D341Med (cell line): ENCODE results near the gene SERPINE2.
"Not testable (repeated sequence)": the region's sequence is repeated elsewhere in the genome, so short reads cannot be mapped to it uniquely, and the experiment has no call there.

Source experiments
- DNase-seq: peaks from one replicate; pipeline ENCODE4 v3.0.0; 2012; ENCODE audit warnings: low spot score

The SERPINE2 gene

GRCh38 chr2:223941579-223942277, 97.4 kb downstream of the SERPINE2 start:
- no peak for DNase-seq

GRCh38 chr2:223939438-223939837, 99.6 kb downstream of the SERPINE2 start:
- DNase-seq = not testable (repeated sequence)

DNA sequence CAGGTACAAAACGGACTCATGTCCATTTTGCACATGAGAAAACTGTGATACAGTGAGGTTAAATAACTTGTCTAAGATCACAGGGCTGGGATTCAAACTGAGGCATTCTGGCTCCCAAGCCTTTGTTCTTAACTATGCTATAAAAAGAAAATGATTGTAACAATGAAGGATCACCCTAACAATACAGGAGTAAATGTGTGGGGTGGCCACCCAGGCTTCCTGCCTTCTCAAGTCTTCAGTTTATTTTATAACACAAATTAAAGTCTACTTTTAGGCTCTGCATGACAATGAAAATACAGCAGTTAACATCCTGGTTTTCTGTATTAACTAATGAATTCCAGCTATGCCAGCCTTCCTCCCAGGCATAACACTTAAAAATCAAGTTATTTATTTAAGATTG, 101.6 kb downstream of the SERPINE2 start:
- no peak for DNase-seq

GRCh38 chr2:223936862-223937326, 102.2 kb downstream of the SERPINE2 start:
- DNase-seq = no peak

GRCh38 chr2:223935459-223936125, 103.5 kb downstream of the SERPINE2 start:
- no peak for DNase-seq

- no peak for DNase-seq
Observed at GRCh38 chr2:223934870-223935269, 104.2 kb downstream of the SERPINE2 start.

GRCh38 chr2:223932816-223933800, 106.0 kb downstream of the SERPINE2 start:
- DNase-seq = no peak

- DNase-seq = no peak
Observed at GRCh38 chr2:223930103-223930976, 108.7 kb downstream of the SERPINE2 start.

DNA sequence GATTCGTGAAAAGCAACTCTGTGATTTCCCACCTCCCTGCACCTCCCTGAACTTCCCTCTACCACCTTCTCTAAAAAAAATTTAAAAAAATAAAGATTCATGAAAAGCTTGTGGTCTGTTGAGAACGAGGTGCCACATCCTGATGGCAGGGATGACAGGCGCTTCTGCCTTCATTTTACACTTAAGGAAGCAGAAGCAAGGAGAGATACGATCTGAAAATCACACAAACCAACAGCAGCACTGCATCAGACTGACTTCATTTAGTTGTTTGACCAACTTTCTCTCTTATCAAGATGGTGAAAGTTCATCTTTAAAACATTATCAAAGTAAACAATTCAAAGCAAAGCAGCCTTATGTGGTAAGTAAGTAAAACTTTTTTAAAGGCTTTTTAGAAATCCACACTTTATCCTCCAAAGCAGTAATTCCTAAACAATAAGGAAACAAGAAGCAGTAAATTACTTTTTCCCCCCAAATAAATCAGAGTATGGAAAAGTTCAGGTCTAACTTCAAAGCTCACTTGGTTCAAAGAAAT, 109.4 kb downstream of the SERPINE2 start:
- no peak for DNase-seq

- no peak for DNase-seq
Observed at GRCh38 chr2:223928113-223929006, 110.7 kb downstream of the SERPINE2 start.

- no peak for DNase-seq
Observed at GRCh38 chr2:223925106-223925505, 114.0 kb downstream of the SERPINE2 start.
